SH-SY5Y (cell line): ENCODE measurements around the gene PRR20G.

Experiments used
- GATA2 ChIP-seq: IDR thresholded peaks from 2 replicates; pipeline ENCODE4 v1.6.1; 2011; ENCODE audit warnings: mild to moderate bottlenecking, low read depth, low read length
- GATA3 ChIP-seq: IDR thresholded peaks from 2 replicates; pipeline ENCODE4 v1.6.1; 2011; ENCODE audit warnings: low read depth, mild to moderate bottlenecking, low read length, moderate library complexity

DNA sequence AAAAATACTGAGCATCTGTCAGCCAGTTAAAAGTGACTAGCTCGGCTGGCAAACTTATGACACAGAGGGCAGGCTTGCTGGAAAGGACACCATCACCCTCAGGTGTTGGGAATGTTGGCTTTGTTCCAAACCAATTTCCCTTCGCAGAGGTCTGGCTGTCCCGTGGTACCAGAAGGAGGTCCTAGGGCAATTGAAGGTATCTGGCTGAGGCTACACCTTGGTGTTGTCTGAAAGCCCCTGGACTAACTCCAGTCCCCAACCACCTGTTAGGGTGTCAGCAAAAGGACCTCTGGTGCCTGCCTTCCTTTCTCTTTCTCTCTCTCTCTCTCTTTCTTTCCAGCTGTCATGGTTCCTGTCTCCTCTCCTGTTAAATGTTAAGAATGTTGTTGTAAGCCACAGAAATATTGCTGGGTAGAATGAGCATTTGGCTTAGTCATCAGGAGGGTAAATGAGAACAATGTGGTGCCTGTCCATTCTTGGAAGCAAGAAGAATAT, 12.5 kb downstream of the PRR20G start:
- no peak for TF ChIP-seq GATA2
- TF ChIP-seq GATA3 = no peak
